ENCODE data around the gene KRTAP5-5. TPM values are rescaled to one million over a fixed set of nuclear protein-coding genes. Genes with fewer than 3 reads are reported as not detected.

Gene KRTAP5-5
- total and polyA plus RNA-seq, 2 donors (not counting 3 experiments of a cell fraction or from before 2014, with no cell fraction given): not detected

DNA sequence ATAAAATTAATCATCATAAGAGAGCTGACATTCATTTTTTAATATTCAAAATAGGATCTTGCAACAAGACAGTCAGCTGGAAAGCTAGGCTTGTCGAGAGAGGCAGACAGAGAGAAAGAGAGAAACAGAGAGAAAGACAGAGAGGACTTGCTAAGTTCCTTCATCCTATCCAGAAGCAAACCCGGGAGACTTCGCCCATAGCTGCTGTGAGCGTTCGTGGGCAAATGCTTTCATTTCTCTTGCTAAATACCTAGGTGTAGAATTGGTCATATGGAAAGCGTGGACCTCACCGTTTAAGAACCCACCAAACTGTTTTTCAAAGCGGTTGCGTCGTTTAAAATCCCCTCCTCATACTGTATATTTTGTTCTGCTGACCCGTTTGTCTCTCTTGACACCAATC is 42.1 kb downstream of the KRTAP5-5 start:
- no peak overlapping the region for H3K4me3 ChIP-seq (replicated peaks in 1 of 3; ENCODE audit: insufficient read depth in 1 of 3, low read depth in 1 of 3, low read length in 3 of 3)
- H2AFZ ChIP-seq (ENCODE audit: low read depth, low read length): no peak overlapping the region
- no peaks in the 10 kb centered on the region for H3K79me2 ChIP-seq (ENCODE audit: control insufficient read depth, insufficient read depth, low read length)
- no peaks in the 10 kb centered on the region for H3K36me3 ChIP-seq (ENCODE audit: control insufficient read depth in 2 of 2, extremely low read depth in 1 of 2, insufficient read depth in 2 of 2, low read length in 2 of 2)
- H3K9me3 ChIP-seq (replicated peaks; ENCODE audit: control insufficient read depth, insufficient read depth, low read length): no peaks in the 10 kb centered on the region
- no peak overlapping the region for H3K9ac ChIP-seq (replicated peaks; ENCODE audit: extremely low read depth, insufficient read depth, low read length)
- dilution Hi-C loops (cut with MboI; ENCODE audit: extremely low pct_ligation_motif_present, low sequenced_read_pairs) (no loop called here), intact Hi-C loops (cut with micrococcal nuclease) (no loop called here)
- no peaks in the 10 kb centered on the region for H4K20me1 ChIP-seq (replicated peaks; ENCODE audit: control insufficient read depth, extremely low read depth, insufficient read depth, low read length)
- no peak overlapping the region for H3K4me2 ChIP-seq (ENCODE audit: insufficient read depth, low read length)
- ChIA-PET CTCF (interaction anchor here (1.2 to 2.3 kb wide), 2 partner anchors 19 to 22 kb away, joined by 5 to 8 read pairs; no protein-coding TSS in a partner anchor), POLR2A (no interaction called here)
- no peak for DNase-seq (ENCODE audit: low read depth, low spot score)
- no peak overlapping the region for H3K27ac ChIP-seq (ENCODE audit: insufficient read depth, low read depth, low read length)
- BruUV-seq (replicated peaks): no TSS peak
- no peak for FAIRE-seq
- TF ChIP-seq, protein P1, sequence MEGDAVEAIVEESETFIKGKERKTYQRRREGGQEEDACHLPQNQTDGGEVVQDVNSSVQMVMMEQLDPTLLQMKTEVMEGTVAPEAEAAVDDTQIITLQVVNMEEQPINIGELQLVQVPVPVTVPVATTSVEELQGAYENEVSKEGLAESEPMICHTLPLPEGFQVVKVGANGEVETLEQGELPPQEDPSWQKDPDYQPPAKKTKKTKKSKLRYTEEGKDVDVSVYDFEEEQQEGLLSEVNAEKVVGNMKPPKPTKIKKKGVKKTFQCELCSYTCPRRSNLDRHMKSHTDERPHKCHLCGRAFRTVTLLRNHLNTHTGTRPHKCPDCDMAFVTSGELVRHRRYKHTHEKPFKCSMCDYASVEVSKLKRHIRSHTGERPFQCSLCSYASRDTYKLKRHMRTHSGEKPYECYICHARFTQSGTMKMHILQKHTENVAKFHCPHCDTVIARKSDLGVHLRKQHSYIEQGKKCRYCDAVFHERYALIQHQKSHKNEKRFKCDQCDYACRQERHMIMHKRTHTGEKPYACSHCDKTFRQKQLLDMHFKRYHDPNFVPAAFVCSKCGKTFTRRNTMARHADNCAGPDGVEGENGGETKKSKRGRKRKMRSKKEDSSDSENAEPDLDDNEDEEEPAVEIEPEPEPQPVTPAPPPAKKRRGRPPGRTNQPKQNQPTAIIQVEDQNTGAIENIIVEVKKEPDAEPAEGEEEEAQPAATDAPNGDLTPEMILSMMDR (IDR thresholded peaks at IDR 0.05; ENCODE audit: extremely low read depth in 1 of 2, insufficient read depth in 1 of 2, low read depth in 1 of 2, low read length in 2 of 2): no peak
- TF ChIP-seq POLR2A (IDR thresholded peaks at IDR 0.05; ENCODE audit: low read depth, low read length) (no peak), FOS (IDR thresholded peaks at IDR 0.05; ENCODE audit: borderline replicate concordance, insufficient read depth, low read length) (no peak), POLR2AphosphoS5 (IDR thresholded peaks at IDR 0.05; ENCODE audit: insufficient read depth, low read depth, low read length) (no peak)
- no peaks in the 10 kb centered on the region for H3K4me1 ChIP-seq (ENCODE audit: control insufficient read depth, extremely low read depth, insufficient read depth, low read length)
- H3K27me3 ChIP-seq (ENCODE audit: control insufficient read depth in 2 of 2, insufficient read depth in 2 of 2, low read length in 2 of 2): peaks cover 19 to 20% of the 10 kb centered on the region in 2 experiments
- H3K9me1 ChIP-seq (replicated peaks; ENCODE audit: control insufficient read depth, extremely low read depth, insufficient read depth, low read length): no peaks in the 10 kb centered on the region

DNA sequence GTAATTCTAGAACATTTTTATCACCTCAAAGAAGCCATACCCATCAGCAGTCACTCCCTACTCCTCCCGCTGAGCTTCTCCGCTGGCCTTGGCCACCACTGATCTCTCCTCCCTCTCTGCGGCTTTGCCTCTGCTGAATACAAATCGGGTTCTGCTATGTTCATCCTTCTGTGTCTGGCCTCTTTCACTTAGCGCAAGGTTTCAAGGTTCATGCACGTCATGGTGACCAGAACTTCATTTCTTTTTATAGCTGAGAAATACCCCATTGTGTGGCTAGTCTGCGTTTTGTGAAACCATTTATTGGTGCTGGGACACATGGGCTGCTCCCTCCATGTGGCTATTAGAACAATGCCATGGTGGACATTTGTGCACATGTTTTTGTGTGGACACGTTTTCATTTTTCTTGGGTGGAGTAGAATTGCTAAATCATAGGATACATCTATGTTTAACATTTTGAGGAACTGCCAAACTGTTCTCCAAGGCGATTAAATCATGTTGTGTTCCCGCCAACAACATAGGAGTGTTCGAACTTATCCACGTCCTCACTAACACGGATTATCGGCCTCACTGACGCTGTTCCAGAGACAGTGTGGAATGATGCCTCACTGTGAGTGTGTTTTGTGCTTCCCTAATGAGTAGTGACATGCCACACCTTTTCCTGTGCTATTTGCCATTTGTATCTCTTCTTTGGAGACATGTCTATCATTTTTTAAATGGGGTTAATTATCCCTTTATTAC is 43.2 kb downstream of the KRTAP5-5 start:
- H3K9me1 ChIP-seq (replicated peaks; ENCODE audit: control insufficient read depth, extremely low read depth, insufficient read depth, low read length): no peaks in the 10 kb centered on the region
- H3K9ac ChIP-seq (replicated peaks; ENCODE audit: extremely low read depth, insufficient read depth, low read length): no peak overlapping the region
- H2AFZ ChIP-seq (ENCODE audit: low read depth, low read length): no peak overlapping the region
- no TSS peak for BruUV-seq (replicated peaks)
- no peaks in the 10 kb centered on the region for H3K79me2 ChIP-seq (ENCODE audit: control insufficient read depth, insufficient read depth, low read length)
- no peaks in the 10 kb centered on the region for H3K36me3 ChIP-seq (ENCODE audit: control insufficient read depth in 2 of 2, extremely low read depth in 1 of 2, insufficient read depth in 2 of 2, low read length in 2 of 2)
- no peak overlapping the region for H3K4me3 ChIP-seq (replicated peaks in 1 of 3; ENCODE audit: insufficient read depth in 1 of 3, low read depth in 1 of 3, low read length in 3 of 3)
- H3K9me3 ChIP-seq (replicated peaks; ENCODE audit: control insufficient read depth, insufficient read depth, low read length): no peaks in the 10 kb centered on the region
- ChIA-PET CTCF (interaction anchor here (2.3 kb wide), 1 partner anchor 20 kb away, joined by 8 read pairs; no protein-coding TSS in a partner anchor), POLR2A (no interaction called here)
- dilution Hi-C loops (cut with MboI; ENCODE audit: extremely low pct_ligation_motif_present, low sequenced_read_pairs) (no loop called here), intact Hi-C loops (cut with micrococcal nuclease) (no loop called here)
- FAIRE-seq (no peak), DNase-seq (ENCODE audit: low read depth, low spot score) (no peak)
- peaks cover 19 to 22% of the 10 kb centered on the region in 2 experiments for H3K27me3 ChIP-seq (ENCODE audit: control insufficient read depth in 2 of 2, insufficient read depth in 2 of 2, low read length in 2 of 2)
- no peaks in the 10 kb centered on the region for H4K20me1 ChIP-seq (replicated peaks; ENCODE audit: control insufficient read depth, extremely low read depth, insufficient read depth, low read length)
- H3K4me2 ChIP-seq (ENCODE audit: insufficient read depth, low read length): no peak overlapping the region
- no peak for TF ChIP-seq POLR2A (IDR thresholded peaks at IDR 0.05; ENCODE audit: low read depth, low read length)
- TF ChIP-seq MYC (IDR thresholded peaks at IDR 0.05; ENCODE audit: low read depth, low read length): no peak
- TF ChIP-seq, protein P1 (IDR thresholded peaks at IDR 0.05; ENCODE audit: extremely low read depth in 1 of 2, insufficient read depth in 1 of 2, low read depth in 1 of 2, low read length in 2 of 2): no peak
- TF ChIP-seq, protein P2, sequence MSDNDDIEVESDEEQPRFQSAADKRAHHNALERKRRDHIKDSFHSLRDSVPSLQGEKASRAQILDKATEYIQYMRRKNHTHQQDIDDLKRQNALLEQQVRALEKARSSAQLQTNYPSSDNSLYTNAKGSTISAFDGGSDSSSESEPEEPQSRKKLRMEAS (IDR thresholded peaks at IDR 0.05; ENCODE audit: insufficient read depth, insufficient read length): no peak
- no peak for TF ChIP-seq FOS (IDR thresholded peaks at IDR 0.05; ENCODE audit: borderline replicate concordance, insufficient read depth, low read length)
- H3K27ac ChIP-seq (ENCODE audit: insufficient read depth, low read depth, low read length): no peak overlapping the region
- H3K4me1 ChIP-seq (ENCODE audit: control insufficient read depth, extremely low read depth, insufficient read depth, low read length): no peaks in the 10 kb centered on the region
